Epithelial cell of esophagus (primary cell): ENCODE results near the gene PITPNM3.

Experiments used
- DNase-seq: peaks from one replicate; pipeline ENCODE4 v3.0.0; 2010; ENCODE audit warnings: low read depth
- H3K4me3 ChIP-seq: 2 replicates; pipeline ENCODE4 v1.5.1; 2011; ENCODE audit warnings: mild to moderate bottlenecking, low read length, control low read depth
- TF ChIP-seq, protein P1 (sequence below): IDR thresholded peaks from 2 replicates; pipeline ENCODE4 v1.5.1; 2011; ENCODE audit warnings: low read depth, mild to moderate bottlenecking, low read length, control low read depth, inconsistent platforms; ENCODE audit not compliant: insufficient read depth; ENCODE audit errors: missing control alignments

The PITPNM3 gene

DNA sequence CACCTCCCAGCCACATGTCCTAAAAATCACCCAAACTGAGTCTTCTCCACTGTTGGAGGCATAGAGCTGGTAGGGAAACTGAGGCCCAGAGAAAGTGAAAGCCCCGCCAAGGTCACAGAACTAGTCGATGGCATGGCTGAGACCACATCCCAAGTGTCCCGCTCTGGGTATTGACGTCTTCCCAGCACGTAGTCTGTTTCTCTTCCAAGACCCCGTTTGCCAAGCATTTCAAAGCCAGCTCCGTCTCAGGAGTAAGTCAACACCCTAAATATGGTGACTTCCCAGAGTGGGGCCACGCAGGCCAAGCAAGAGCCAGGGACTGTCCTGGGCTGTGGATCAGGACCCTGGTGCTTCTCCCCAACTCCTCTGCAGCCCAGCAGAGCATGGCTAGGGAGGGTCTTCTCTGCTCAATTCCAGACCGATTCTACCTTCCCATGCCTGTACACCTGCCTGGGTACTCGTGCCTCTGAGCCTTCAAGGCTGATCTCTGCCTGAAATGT is 19.7 kb downstream of the PITPNM3 start:
- TF ChIP-seq, protein P1, sequence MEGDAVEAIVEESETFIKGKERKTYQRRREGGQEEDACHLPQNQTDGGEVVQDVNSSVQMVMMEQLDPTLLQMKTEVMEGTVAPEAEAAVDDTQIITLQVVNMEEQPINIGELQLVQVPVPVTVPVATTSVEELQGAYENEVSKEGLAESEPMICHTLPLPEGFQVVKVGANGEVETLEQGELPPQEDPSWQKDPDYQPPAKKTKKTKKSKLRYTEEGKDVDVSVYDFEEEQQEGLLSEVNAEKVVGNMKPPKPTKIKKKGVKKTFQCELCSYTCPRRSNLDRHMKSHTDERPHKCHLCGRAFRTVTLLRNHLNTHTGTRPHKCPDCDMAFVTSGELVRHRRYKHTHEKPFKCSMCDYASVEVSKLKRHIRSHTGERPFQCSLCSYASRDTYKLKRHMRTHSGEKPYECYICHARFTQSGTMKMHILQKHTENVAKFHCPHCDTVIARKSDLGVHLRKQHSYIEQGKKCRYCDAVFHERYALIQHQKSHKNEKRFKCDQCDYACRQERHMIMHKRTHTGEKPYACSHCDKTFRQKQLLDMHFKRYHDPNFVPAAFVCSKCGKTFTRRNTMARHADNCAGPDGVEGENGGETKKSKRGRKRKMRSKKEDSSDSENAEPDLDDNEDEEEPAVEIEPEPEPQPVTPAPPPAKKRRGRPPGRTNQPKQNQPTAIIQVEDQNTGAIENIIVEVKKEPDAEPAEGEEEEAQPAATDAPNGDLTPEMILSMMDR, result no peak
- DNase-seq, result no peak

GRCh38 chr17:6536053-6536452 is 20.3 kb downstream of the PITPNM3 start:
- TF ChIP-seq, protein P1, result no peak
- no peak overlapping the region for H3K4me3 ChIP-seq
- no peak for DNase-seq

More for the DNA sequence above, 19.7 kb downstream of the PITPNM3 start:
- H3K4me3 ChIP-seq, result no peak overlapping the region

DNA sequence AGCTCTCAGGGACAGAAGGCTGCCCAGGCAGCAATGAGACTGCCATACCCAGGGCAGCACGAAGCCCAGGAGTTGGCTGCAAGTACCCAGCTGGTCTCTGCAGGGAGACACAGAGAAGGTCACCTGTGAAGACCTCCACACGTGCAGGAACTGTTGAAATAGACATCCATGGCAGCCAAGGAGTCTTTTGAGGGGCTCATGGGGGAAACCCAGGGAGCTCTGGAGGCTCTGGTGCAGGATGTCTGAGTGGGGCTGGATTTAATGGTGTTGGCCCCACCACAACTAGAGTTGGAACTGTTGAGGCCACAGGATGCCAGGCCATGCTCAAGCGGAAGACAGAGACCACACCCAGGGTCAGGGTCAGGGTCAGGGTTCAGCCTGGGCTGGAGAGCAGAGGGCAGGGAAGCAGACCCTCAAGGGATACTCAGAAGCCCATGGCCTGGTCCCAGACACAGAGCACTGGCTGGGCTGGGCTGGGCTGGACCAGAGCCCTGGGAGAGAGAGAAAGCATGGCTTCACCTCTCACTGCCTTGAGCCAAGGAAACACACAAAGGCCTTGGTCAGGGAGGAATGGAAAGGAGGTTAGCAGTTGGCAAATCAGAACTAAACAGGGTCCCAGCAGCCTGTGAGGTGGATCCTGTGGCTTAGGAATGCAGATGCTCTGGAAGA is 21.4 kb downstream of the PITPNM3 start:
- no peak for DNase-seq

DNA sequence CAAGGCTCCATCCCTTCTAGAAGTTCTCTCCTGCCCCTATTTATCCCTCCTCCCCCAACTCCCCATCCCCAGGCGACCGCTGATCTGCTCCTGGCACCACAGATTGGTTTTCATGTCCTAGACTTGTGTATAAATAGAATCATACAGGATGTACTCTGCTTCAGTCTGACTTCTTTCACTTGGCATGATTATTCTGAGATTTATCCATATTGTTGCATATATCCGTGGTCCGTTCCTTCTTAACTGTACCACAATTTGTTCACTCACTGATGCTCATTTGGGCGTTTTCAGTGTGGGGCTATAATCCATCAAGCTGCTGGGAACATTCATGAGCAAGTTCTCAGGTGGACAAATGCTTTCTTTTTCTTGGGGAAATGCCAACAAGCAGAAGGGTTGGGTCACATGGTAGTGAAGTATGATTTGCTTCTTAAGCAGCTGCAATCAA is 23.9 kb downstream of the PITPNM3 start:
- TF ChIP-seq, protein P1, result no peak
- no peak for DNase-seq
- H3K4me3 ChIP-seq, result no peak overlapping the region

More for the DNA sequence above, 21.4 kb downstream of the PITPNM3 start:
- no peak overlapping the region for H3K4me3 ChIP-seq
- TF ChIP-seq, protein P1, result no peak

- DNase-seq, result no peak
- TF ChIP-seq, protein P1, result no peak
- no peak overlapping the region for H3K4me3 ChIP-seq
Observed at GRCh38 chr17:6531575-6531974, 24.8 kb downstream of the PITPNM3 start.

GRCh38 chr17:6530324-6530920 is 25.9 kb downstream of the PITPNM3 start:
- TF ChIP-seq, protein P1, result no peak

More at GRCh38 chr17:6530324-6530920, 25.9 kb downstream of the PITPNM3 start:
- no peak for DNase-seq
- H3K4me3 ChIP-seq, result no peak overlapping the region
